ENCODE data around the gene GAPVD1. TPM values are rescaled to one million over a fixed set of nuclear protein-coding genes. Genes with fewer than 3 reads are reported as not detected.

GAPVD1 gene
- total and polyA plus RNA-seq, 2 of the 13 experiments (the other 11 are each of a cell fraction or from before 2014, with no cell fraction given), result 11.1 to 33.2 TPM

- intact Hi-C loops (cut with micrococcal nuclease; ENCODE audit: unreplicated experiment), result no loop called here
- Histone ChIP-seq H3K9ac (ENCODE audit: insufficient read depth, low read depth, low read length) (peak overlapping the region; percentile 51; the same call in 1 of the 2 replicates), H3K79me2 (ENCODE audit: insufficient read depth, low read length) (peaks cover 52% of the 10 kb centered on the region), H3K4me1 (ENCODE audit: insufficient read depth, low read length) (peaks cover 63% of the 10 kb centered on the region), H3K4me2 (ENCODE audit: low read depth, low read length) (peak overlapping the region; percentile 72), H3K9me3 (ENCODE audit: low read length) (no peaks in the 10 kb centered on the region), H3K4me3 (replicated peaks in 1 of 3; ENCODE audit: insufficient read depth in 1 of 3, low read depth in 2 of 3, low read length in 3 of 3) (peak overlapping the region; percentile 80 to 98 (median 97)), H3K36me3 (replicated peaks in 1 of 2; ENCODE audit: control insufficient read depth in 1 of 2, insufficient read depth in 2 of 2, low read length in 2 of 2) (peaks cover 7 to 49% of the 10 kb centered on the region in 2 experiments), H2AFZ (ENCODE audit: low read length) (no peak overlapping the region), H3K27ac (ENCODE audit: extremely low read length, insufficient read depth, low read length) (no peak overlapping the region), H4K20me1 (ENCODE audit: insufficient read depth, low read length) (peaks cover 56% of the 10 kb centered on the region), H3K27me3 (ENCODE audit: control insufficient read depth in 1 of 2, insufficient read depth in 2 of 2, low read length in 2 of 2) (no peaks in the 10 kb centered on the region; a peak in 1 of 5 replicates)
- no peak for DNase-seq (ENCODE audit: low spot score)
- BruUV-seq (replicated peaks), result no TSS peak
- ATAC-seq, result no peak
- TF ChIP-seq KDM1A (CRISPR knock-in tag; IDR thresholded peaks at IDR 0.05) (no peak), POLR2G (IDR thresholded peaks at IDR 0.05; ENCODE audit: low read depth, low read length) (peak; percentile 60; the same call in 1 of the 2 replicates), POLR2AphosphoS5 (IDR thresholded peaks at IDR 0.05; ENCODE audit: low read depth, low read length) (0 out of 2 replicates have a peak, but pooled peaks have one; percentile 8)
- POLR2A ChIA-PET, result interaction anchor here (1.6 to 2.5 kb wide), 2 partner anchors 22 to 38 kb away, joined by 4 to 8 read pairs; partner anchors contain the start of genes GAPVD1 and RABEPK
- FAIRE-seq, result no peak
- 79% methylated on average over 14 of the region's 14 CpGs for WGBS (ENCODE audit: low lambda C conversion rate)
- in situ Hi-C loops (cut with HindIII; ENCODE audit: extremely low pct_ligation_motif_present, low pct_unique_long_range_greater_than_20kb), result no loop called here
- CTCF ChIA-PET (ENCODE audit: low intra/inter-chr PET ratio, low total read pairs), result no interaction called here
These were observed 22.6 kb upstream of the GAPVD1 start for GRCh38 chr9:125238915-125239446.

GRCh38 chr9:125239631-125240597 is 21.7 kb upstream of the GAPVD1 start:
- BruUV-seq (replicated peaks), result no TSS peak
- no peaks in the 10 kb centered on the region; a peak in 1 of 5 replicates for H3K27me3 ChIP-seq (ENCODE audit: control insufficient read depth in 1 of 2, insufficient read depth in 2 of 2, low read length in 2 of 2)
- ChIA-PET POLR2A (interaction anchor here (0.6 to 3.1 kb wide), 11 partner anchors 17 to 470 kb away, joined by 3 to 73 read pairs (median 11); partner anchors contain the start of genes GAPVD1 and RABEPK), CTCF (ENCODE audit: low intra/inter-chr PET ratio, low total read pairs) (no interaction called here)
- intact Hi-C loops (cut with micrococcal nuclease; ENCODE audit: unreplicated experiment), result loop anchor here (2.0 kb wide), 2 partner anchors 39 to 57 kb away; partner anchors contain the start of gene RABEPK
- peak overlapping the region; percentile 72 for H3K4me2 ChIP-seq (ENCODE audit: low read depth, low read length)
- ATAC-seq (no peak), DNase-seq (ENCODE audit: low spot score) (no peak), FAIRE-seq (no peak)
- H3K27ac ChIP-seq (ENCODE audit: extremely low read length, insufficient read depth, low read length), result peak overlapping the region; percentile 91
- peaks cover 62% of the 10 kb centered on the region for H3K4me1 ChIP-seq (ENCODE audit: insufficient read depth, low read length)
- WGBS (ENCODE audit: low lambda C conversion rate), result 5% methylated on average over 8 of the region's 8 CpGs
- peak overlapping the region; percentile 99 for H3K9ac ChIP-seq (ENCODE audit: insufficient read depth, low read depth, low read length)
- H3K36me3 ChIP-seq (replicated peaks in 1 of 2; ENCODE audit: control insufficient read depth in 1 of 2, insufficient read depth in 2 of 2, low read length in 2 of 2), result peaks cover 7 to 44% of the 10 kb centered on the region in 2 experiments
- in situ Hi-C loops (cut with HindIII; ENCODE audit: extremely low pct_ligation_motif_present, low pct_unique_long_range_greater_than_20kb), result no loop called here
- H3K79me2 ChIP-seq (ENCODE audit: insufficient read depth, low read length), result peaks cover 52% of the 10 kb centered on the region
- no peak overlapping the region for H2AFZ ChIP-seq (ENCODE audit: low read length)
- peaks cover 56% of the 10 kb centered on the region for H4K20me1 ChIP-seq (ENCODE audit: insufficient read depth, low read length)
- no peaks in the 10 kb centered on the region for H3K9me3 ChIP-seq (ENCODE audit: low read length)
- H3K4me3 ChIP-seq (replicated peaks in 1 of 3; ENCODE audit: insufficient read depth in 1 of 3, low read depth in 2 of 3, low read length in 3 of 3), result peak overlapping the region; percentile 80 to 98 (median 97)
- TF ChIP-seq ZNF770 (CRISPR knock-in tag; IDR thresholded peaks at IDR 0.05) (peak; percentile 50; the same call in 1 of the 2 replicates), ZNF850 (CRISPR knock-in tag; conservative IDR thresholded peaks at IDR 0.05) (no peak), CSRNP1 (CRISPR knock-in tag; IDR thresholded peaks at IDR 0.05) (no peak), IRX3 (CRISPR knock-in tag; IDR thresholded peaks at IDR 0.05; ENCODE audit: borderline replicate concordance, low read depth) (no peak), THAP8 (CRISPR knock-in tag; IDR thresholded peaks at IDR 0.05; ENCODE audit: borderline replicate concordance) (no peak), ZNF75D (CRISPR knock-in tag; IDR thresholded peaks at IDR 0.05; ENCODE audit: borderline replicate concordance) (no peak), ZNF772 (CRISPR knock-in tag; IDR thresholded peaks at IDR 0.05) (no peak)
